HL-60/S4 (cell line): ENCODE measurements around the gene SPG7.

ENCODE experiments used
- in situ Hi-C: fragments of 300-500 bp; cut with MboI; formaldehyde crosslinking; loops from 2 replicates; pipeline ENCODE4 v1.14.3; 2022; ENCODE audit warnings: low sequenced_read_pairs

The SPG7 gene

DNA sequence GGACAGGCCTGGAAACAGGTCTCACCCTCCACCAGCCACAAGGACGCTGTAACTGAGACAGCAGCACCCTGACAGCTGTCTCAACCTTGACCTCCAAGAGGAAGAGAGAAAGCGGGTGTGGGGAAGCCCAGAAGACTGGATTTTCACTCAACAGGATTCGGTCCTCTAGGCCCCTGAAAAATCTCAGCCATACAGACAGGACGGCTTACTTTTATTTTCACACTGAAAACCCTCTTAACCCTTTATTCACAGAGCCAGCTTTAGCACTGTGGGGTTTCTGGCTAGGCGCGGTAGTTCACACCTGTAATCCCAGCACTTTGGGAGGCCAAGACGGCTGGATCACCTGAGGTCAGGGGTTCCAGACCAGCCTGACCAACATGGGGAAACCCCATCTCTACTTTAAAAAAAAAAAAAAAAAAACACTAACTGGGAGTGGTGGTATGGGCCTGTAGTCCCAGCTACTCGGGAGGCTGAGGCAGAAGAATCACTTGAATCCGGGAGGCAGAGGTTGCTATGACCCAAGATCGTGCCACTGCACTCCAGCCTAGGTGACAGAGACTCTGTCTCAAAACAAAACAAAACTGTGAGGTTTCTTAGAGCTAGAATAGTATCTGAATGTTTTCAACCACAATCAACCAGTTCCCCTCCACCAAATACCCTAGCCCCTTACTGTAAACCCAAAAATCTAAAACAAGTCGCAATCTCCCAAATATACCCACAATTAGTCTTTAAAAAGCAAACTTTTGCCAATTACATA lies 23.1 kb upstream of the SPG7 start:
- in situ Hi-C loops = no loop called here

DNA sequence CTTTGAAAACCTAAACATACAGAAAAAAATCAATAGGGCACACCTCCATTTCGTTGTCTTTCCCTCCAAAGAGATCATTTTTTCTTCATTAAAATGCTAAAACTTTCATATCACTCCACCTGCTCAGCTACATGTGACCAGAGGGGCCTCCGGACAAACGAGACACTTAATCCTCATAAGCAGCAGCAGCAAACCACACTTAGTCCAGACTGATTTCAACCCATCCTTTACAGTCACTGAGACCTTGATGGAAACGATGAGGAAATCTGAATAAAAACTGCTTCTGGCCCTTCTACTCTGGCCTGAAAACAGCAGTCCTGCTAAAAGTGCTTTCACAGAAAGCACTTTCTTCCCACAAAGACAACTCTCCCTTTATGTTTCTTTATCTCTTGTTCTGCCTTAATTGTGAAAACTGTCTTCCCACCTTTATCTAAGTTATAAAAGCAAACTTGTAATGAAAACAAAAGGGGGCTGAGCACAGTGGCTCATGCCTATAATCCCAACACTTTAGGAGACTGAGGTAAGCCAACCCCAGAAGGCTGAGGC lies 22.4 kb upstream of the SPG7 start:
- in situ Hi-C loops = no loop called here

DNA sequence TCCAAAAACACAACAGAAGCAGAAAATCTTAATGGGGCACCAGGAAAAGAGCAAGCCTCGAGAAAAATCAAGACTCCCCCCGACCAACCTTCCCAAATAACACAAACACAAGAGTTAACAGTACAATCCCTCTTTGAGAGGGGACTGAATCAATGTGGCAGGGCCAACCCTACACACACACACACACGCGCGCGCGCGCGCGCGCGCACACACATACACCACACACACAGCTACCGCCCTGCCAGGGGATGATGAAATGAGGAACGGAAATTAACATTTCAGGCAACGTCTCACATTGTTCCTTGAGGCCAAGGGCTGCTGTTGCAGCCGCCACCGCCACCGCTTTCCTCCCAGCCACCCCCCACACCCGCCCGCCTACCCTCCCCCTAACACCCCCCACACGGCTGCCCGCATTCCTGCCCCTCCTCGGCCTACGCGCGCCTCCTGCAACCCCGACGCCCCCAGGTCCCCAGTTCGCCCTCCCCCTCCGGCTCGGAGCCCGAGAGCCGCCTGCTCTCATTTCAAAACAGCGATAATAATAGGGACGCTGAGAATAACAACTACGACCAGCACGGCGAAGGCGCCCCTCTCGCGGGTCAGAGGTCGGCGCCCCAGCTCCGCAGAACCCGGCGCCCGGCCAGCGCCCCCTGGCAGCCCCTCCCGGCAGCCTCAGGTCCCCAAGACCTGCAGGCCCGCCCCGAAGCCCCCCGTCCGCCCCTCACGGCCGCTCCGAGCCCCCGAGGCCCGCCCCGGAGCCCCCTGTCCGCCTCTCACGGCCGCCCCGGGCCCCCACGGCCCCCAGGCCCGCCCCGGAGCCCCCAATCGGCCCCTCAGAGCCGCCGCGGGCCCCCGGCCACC lies 18.9 kb upstream of the SPG7 start:
- in situ Hi-C loops = no loop called here

DNA sequence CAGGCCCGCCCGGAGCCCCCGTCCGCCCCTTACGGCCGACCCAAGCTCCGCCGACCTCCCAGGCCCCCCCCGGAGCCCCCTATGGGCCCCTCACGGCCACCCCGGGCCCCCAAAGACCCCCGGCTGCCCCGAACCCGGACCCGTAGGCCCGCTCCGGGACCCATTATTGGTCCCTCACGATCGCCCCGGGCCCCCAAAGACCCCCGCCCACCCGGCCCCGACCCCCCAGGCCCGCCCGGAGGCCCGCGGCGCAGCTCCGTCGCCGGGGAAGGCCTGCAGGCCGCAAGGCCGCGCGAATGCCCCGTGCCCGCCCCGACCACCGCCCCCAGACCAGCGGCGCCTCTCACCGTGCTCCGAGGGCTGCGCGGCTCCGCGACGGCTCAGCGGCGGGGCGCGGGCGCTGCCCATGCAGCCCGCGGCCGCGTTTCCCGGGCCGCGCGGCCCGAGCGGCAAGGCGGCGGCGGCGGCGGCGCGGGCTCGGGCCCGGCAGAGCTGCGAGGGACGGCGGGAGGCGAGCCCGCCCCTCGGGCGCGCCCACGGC lies 18.2 kb upstream of the SPG7 start:
- in situ Hi-C loops = no loop called here

DNA sequence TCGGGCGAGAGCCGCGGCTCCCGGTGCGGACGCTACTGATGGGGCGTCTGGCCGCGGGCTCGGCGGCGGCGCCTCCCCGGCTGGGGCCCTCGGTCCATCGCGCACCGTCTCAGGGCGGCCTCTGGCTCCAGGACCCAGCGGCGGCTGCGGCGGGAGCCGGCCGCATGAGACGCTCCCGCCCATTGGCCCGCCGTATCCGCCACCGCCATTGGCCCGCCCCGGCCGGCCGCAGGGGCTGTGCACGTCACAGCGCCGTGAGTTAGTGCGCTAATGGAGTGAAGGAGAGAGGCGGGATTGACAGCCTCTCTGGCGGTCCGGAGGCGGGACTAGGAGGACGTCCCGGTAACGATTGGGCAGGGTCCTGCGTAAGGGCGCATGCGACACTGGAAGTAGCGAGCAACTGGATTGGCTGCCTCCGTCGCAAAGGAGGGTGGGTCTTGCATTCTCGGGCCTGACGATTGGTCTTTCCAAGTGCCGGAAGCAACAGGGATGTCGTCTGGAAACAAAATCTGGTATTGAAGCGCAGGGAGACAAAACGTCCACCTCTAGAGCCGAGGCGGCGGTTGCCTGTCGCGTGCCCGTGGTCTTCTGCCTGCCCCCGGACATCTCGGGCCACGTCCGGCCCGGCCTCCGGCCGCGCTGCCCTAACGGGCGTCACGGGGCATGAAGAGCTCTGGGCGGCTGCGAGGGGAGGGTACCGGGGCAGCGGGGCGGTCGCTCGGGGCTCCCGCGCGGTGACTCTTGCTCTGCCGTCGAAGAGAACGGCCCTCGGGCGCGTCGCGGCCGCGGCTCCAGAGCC lies 17.6 kb upstream of the SPG7 start, which contains the start of gene ANKRD11:
Gene ANKRD11 (minus strand): TSS at position 123 of the 799 bp plus-strand sequence. CDS start 173,542 bp downstream, outside the sequence.
- in situ Hi-C loops = no loop called here

DNA sequence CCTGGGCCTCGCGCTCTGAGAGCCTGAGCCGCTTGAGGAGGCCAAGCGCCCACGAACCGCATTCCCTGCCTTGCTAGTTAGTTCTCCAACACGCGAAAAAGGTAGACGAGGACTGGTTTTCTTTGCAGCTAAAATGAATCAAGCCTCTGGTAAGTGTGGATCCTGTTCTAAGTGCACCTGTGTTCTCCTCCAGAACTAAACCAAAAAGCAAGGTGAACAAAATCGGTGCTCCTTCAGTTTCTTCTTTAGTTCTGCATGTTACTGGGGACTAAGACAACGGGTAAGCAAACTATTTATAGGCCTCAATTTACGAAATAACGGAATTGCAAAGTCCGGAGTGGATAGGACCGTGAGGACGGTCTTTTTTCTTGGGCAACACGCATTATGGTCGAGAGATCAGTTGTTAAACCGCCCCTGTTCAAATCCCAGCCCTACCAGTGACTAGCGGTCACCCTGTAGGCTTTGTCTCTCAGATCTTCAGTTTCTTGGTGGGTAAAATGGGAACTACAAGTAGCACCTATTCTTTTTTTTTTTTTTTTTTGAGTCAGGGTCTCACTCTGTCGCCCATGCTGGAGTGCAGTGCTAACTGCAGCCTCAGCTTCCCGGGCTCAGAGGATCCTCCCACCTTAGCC lies 16.8 kb upstream of the SPG7 start:
- in situ Hi-C loops = no loop called here

DNA sequence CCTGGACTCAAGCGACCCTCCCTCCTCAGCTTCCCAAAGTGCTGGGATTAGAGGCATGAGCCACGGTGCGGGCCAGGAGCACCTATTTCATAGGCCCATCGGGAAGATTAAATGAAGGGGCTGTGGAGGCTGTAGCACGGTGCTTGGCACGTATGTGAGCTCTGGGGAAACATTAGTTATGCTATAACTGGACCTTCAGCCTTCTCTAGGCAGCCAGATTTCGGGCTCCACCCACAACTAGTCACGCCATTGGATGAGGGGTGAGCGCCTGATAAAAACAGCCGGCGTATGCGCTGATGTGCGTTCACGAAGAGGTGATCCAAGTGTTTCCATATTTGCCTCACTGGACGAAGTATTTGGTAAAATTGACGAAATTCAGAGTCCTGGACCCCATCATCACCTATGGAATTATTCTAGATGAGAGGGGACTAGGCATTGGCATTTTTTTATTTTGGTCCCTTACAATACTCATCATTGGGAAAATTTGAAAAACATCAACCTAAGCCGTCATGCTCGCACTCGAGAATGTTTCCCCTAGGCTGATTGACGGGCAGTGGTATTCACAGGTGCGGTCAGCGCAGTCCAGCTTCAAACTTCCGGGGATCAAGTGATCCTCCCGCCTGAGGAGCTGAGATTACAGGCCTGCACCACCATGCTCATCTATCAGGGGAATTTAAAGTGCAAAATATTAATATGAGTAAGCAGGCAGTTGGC lies 16.1 kb upstream of the SPG7 start:
- in situ Hi-C loops = no loop called here

DNA sequence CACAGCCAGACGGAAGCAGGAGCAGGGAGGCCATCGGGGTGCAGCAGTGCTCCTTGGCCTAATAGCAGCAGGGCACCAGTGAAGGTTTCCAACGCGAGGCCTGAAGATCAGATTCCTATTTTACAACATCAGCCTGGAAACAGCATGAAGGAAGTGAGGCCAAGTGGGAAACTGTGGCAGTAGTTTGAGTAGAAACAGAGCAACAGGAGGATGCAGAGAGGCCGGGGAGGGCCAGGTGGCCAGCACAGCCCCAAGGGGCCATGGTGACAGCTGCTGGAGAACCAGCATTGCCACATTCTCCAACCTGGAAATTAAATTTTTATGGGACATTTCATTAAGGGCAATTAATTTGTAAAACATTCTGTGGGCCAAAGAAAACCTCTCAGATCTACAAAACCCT lies 14.4 kb upstream of the SPG7 start:
- in situ Hi-C loops = no loop called here

DNA sequence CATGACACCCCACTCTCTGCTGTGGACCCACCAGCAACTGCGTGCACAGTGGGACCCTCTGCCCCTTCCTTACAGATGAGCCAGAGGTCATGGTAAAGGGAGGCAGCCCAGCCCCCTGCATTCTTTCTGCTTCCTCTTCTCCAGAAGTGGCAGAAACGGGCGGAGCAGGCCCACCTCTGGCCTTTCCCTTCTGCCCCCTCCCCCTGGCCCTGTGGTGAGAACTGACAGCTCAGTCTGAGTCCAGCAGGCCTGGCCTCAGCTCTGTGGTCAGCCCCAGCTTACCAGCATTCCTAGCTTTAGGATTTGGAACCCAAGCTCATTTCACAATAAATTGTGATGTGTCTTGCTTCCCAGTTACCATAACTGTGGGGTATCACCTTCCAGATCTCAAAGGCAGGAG lies 13.1 kb upstream of the SPG7 start:
- in situ Hi-C loops = no loop called here

DNA sequence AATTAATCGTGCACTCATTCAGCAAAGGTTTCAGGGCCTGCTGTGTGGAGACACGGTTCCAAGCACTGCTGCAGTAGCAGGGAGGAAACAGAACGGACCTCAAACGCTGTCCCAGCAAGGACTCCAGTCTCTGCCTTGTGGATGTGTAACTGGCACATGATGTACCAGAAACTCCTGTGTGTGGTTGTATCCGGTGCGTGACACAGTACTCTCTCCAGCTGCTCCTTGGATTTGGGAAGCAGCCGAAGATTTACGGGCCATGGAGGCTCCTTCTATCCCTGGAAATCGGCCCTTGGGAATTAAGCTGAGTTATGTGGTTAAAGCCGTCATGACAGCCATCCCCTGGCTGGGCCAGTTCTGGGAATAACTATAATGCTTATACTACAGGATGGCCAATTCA lies 9.4 kb upstream of the SPG7 start:
- in situ Hi-C loops = no loop called here

DNA sequence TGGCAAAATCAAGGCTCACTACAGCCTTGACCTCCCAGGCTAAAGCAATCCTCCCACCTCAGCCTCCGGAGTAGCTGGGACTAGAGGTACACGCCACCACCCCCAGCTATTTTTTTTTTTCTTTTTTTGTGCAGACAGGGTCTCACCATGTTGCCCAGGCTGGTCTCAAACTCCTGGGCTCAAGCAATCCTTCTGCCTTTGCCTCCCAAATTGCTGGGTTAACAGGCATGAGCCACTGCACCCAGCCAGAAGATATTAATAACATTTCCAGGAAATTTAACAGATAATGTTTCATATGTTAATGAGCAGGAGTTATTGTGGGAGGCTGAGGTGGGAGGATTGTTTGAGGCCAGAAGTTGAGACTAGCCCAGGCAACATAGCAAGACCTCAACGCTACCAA lies 8.4 kb upstream of the SPG7 start:
- in situ Hi-C loops = no loop called here

DNA sequence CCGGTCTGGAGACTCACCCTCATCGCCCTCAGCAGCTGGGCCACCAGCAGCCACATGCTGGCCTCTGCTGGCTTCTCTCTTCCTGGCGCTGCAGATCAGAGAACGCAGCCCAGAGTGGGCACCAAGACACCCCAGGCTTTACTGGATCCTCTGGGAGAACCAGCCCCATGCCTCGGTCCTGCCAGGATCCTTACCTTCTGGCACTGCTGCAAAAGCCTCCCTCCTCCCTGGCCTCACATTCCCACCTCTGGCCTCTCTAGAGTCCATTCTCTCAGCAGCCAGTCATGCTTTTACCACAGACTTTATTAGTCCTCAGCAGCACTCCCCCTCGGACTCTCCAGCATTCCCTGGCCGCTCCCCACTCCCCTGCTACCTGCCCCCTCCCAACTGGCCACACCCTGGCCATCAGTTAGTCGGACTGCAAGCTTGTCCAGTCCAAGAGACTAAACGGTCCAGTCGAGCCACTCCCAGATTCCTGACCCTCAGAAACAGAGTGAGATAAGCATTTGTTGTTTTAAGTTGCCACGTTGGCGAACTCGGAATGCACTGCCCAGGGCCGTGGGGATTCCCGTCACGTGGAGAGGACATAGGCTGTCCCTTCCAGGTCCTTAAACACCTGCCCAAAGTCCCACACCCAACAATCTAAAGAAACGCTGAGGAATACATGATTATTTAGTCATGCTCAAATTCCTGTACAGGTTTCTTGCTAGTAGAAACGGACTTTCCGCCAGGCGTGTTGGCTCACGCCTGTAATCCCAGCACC lies 5.9 kb upstream of the SPG7 start:
- in situ Hi-C loops = no loop called here

DNA sequence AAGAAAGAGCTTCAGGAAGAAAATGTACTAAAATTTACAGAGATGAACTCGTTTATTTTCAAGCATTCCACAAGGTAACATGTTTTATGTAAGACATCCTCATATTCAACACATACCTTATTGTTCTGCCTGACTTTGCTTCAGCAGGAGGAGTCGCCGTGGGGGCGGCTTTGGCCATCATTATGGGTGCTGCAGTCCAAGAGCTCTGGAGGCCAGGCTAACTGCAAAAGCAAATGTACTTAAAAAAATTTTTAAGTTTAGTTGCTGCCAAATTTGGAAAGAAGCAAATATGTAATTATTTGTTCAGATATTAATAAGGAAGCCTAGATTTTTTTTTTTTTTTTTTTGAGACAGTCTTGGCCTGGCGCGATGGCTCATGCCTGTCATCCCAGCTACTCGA lies 4.1 kb upstream of the SPG7 start:
- in situ Hi-C loops = no loop called here

DNA sequence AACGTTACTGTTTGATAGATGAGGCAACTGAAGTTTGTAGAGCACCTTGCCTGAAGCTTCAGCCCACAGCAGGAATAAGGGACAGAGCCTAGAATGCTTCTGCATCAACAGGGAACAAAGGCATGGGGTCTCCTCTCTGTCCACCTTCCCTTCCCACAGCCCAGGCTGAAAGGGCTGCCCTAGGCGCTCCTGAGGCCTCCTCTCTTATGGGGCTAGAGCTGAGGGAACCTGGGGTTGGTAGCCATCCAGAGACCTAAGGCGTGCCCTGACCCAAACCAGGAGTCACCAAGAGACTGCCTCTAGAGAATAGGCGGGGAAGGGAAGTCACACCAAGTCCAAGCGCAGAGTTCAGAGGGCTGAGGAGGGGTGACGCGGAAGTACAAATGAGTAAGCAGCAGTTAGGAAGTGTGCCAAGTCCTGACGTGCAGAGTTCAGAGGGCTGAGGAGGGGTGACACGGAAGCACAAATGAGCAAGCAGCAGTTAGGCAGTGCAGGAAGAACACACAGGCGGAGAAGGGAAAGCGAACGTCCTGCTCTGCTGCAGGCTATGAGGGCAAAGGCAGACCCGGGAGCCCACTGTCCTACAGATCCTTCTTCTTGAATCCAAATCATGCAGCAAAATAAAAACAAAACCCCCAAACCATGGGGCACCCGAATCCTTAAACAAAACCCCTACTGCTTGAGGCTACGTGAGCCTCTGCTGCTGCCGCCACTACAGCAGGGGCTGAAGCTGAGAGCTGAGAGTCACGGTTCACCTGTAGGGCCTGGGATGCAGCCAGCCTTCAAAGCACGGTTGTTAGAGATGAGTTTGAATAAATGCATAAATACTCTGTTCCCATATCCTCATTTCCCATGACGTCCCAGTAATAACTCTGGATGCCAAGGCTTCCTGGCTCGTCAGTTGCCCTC lies 2.7 kb upstream of the SPG7 start:
- in situ Hi-C loops = no loop called here

DNA sequence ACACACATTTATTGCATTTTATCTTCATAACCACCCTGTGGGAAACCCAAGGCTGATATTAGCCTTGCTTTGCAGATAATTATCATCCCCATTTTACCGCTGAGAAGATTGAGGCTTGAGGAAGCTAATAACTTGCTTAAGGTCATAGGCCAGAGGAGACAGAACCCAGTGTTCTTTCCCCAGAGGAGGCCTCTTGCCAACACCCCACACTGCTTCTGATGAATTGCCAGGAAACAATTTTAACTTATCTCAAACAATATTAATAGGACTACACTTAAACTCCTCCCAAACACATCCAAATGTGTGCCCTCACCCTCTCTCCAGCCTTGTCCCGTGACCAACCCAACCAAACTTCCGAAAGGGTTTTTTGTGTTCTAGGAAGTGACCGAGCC lies 2.1 kb upstream of the SPG7 start:
- in situ Hi-C loops = no loop called here

DNA sequence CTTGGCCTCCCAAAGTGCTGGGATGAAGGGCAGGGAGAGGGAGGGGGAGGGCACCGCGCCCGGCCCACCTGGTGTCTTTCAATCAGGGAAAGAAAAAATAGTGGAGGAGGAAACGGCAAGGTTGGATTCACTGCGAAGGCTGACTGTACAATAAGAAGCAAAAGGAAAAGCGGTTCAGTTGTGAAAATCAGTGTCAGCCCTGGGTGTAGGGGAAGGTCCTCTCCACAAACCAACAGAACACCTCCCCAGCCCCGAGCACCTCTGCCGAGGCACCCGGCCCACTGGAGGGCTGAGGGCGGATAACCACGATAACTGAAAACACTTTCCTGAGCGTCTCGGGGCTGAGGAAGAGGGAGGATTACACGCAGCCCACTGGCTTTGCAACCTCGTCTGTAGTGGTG lies 1.4 kb upstream of the SPG7 start:
- in situ Hi-C loops = no loop called here

DNA sequence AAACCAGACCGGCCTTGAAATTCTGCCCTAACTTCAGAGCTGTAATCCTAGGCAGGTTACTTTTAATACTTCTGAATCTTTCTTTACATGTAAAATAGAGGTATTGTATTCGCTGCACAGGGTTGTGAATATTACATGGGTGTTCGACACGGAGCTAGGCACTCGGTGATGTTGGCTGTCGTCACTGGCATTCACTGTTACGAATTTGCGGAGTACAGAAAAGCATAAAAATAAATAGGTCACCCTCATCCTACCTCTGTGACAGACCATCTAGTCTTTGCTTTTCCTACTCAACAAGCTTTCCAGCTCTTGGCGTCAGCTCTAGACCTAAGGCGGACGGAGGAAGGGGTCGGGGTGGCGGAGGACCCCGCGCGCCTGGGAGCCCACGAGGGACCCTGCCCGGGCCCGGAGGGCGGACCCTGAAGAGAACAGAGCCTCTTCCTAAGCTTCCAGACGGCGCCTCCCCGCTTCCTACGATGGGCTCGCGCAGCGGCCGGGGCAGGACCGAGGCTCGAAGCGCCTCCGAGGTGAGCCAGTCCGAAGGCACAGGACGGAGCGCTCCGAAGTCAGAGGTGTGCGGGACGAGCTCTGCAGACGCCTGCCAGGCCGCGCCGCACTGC lies 879 bp upstream of the SPG7 start:
- in situ Hi-C loops = no loop called here

DNA sequence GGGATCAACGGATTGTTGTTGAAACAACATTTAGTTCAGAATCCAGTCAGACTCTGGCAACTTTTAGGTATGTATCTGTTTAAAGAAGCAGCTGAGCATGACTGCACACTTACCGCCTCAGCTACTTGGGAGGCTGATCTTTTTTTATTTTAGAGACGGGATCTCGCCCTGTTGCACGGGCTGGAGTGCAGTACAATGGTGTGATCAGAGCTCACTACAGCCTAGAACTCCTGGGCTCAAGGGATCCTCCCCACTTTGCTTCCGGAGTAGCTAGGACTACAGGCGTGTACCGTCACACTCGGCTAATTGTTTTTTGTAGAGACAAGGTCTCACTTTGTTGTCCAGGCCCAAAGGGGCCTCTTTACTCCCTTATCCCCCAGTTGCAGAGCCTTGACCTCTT lies 2.3 kb downstream of the SPG7 start:
- in situ Hi-C loops = no loop called here
